Activated naive CD4-positive, alpha-beta T cell (primary cell): Measurements from ENCODE around the gene IMMP2L.

Experiments
- DNase-seq, 4 experiments: peaks; one replicate each; lab custom pipeline; 2025; lab: John Stamatoyannopoulos, UW

The IMMP2L gene

GRCh38 chr7:111556977-111557376 is 5.3 kb downstream of the IMMP2L start:
- no peak for DNase-seq

- no peak for DNase-seq
These were observed 8.2 kb downstream of the IMMP2L start for GRCh38 chr7:111554086-111554485.

GRCh38 chr7:111541067-111541466 is 21.2 kb downstream of the IMMP2L start:
- no peak for DNase-seq

GRCh38 chr7:111540199-111540815 is 22.0 kb downstream of the IMMP2L start:
- no peak for DNase-seq

GRCh38 chr7:111537134-111537533 is 25.2 kb downstream of the IMMP2L start:
- DNase-seq: no peak

GRCh38 chr7:111535142-111535870 is 27.0 kb downstream of the IMMP2L start:
- DNase-seq: no peak

- no peak for DNase-seq
These were observed 29.7 kb downstream of the IMMP2L start for GRCh38 chr7:111532625-111533024.

GRCh38 chr7:111531993-111532392 is 30.3 kb downstream of the IMMP2L start:
- DNase-seq: no peak

GRCh38 chr7:111530356-111530668 is 32.0 kb downstream of the IMMP2L start:
- no peak for DNase-seq

GRCh38 chr7:111529507-111530355 is 32.6 kb downstream of the IMMP2L start:
- no peak for DNase-seq

- no peak for DNase-seq
These were observed 34.0 kb downstream of the IMMP2L start for GRCh38 chr7:111528331-111528730.

GRCh38 chr7:111527545-111527944 is 34.7 kb downstream of the IMMP2L start:
- DNase-seq: no peak

- no peak for DNase-seq
These were observed 37.2 kb downstream of the IMMP2L start for GRCh38 chr7:111525100-111525499.

- DNase-seq: no peak
These were observed 40.6 kb downstream of the IMMP2L start for GRCh38 chr7:111521660-111522059.

GRCh38 chr7:111518264-111518663 is 44.0 kb downstream of the IMMP2L start:
- DNase-seq: no peak

- DNase-seq: no peak
These were observed 44.7 kb downstream of the IMMP2L start for GRCh38 chr7:111517549-111517951.

- DNase-seq: no peak
These were observed 45.7 kb downstream of the IMMP2L start for GRCh38 chr7:111516612-111517011.

- DNase-seq: no peak
These were observed 48.7 kb downstream of the IMMP2L start for GRCh38 chr7:111513566-111513965.

GRCh38 chr7:111511845-111512244 is 50.4 kb downstream of the IMMP2L start:
- no peak for DNase-seq

GRCh38 chr7:111510584-111511378 is 51.5 kb downstream of the IMMP2L start:
- DNase-seq: no peak

GRCh38 chr7:111510062-111510461 is 52.2 kb downstream of the IMMP2L start:
- DNase-seq: no peak

- no peak for DNase-seq
These were observed 53.0 kb downstream of the IMMP2L start for GRCh38 chr7:111509288-111509687.
